ENCODE data around the gene PHF11.
"Not testable (repeated sequence)": the region's sequence is repeated elsewhere in the genome, so short reads cannot be mapped to it uniquely, and the experiment has no call there.

PHF11 gene

GRCh38 chr13:49495783-49496762, at the start of gene PHF11:
TSS of gene PHF11 (plus strand) at chr13:49495953. CDS start at chr13:49496002, 49 bp downstream.
- DNase-seq = peak; percentile 4

GRCh38 chr13:49446473-49446872, 49.3 kb upstream of the PHF11 start:
- DNase-seq = no peak

GRCh38 chr13:49448753-49449152, 47.0 kb upstream of the PHF11 start:
- DNase-seq = no peak

GRCh38 chr13:49450105-49450819, 45.5 kb upstream of the PHF11 start:
- DNase-seq = no peak

- no peak for DNase-seq
Measured at GRCh38 chr13:49452725-49453457, 42.9 kb upstream of the PHF11 start.

- no peak for DNase-seq
Measured at GRCh38 chr13:49453465-49453864, 42.3 kb upstream of the PHF11 start.

GRCh38 chr13:49454388-49455006, 41.3 kb upstream of the PHF11 start:
- DNase-seq = no peak

- DNase-seq = no peak
Measured at GRCh38 chr13:49455007-49455398, 40.8 kb upstream of the PHF11 start.

- DNase-seq = no peak
Measured at GRCh38 chr13:49456156-49456555, 39.6 kb upstream of the PHF11 start.

GRCh38 chr13:49457221-49457620, 38.5 kb upstream of the PHF11 start:
- DNase-seq = no peak

- DNase-seq = no peak
Measured at GRCh38 chr13:49459580-49459979, 36.2 kb upstream of the PHF11 start.

GRCh38 chr13:49464085-49464484, 31.7 kb upstream of the PHF11 start:
- no peak for DNase-seq

- DNase-seq = no peak
Measured at GRCh38 chr13:49464621-49465325, 31.0 kb upstream of the PHF11 start.

- DNase-seq = no peak
Measured at GRCh38 chr13:49466292-49466838, 29.4 kb upstream of the PHF11 start.

GRCh38 chr13:49472186-49472585, 23.6 kb upstream of the PHF11 start:
- DNase-seq = no peak

GRCh38 chr13:49476529-49476928, 19.2 kb upstream of the PHF11 start:
- no peak for DNase-seq

GRCh38 chr13:49481788-49482187, 14.0 kb upstream of the PHF11 start:
- no peak for DNase-seq

- no peak for DNase-seq
Measured at GRCh38 chr13:49488563-49488962, 7.2 kb upstream of the PHF11 start.

GRCh38 chr13:49494645-49495044, 1.1 kb upstream of the PHF11 start:
- DNase-seq = no peak

- not testable (repeated sequence) for DNase-seq
Measured at GRCh38 chr13:49496837-49497236, 1.1 kb downstream of the PHF11 start.

- DNase-seq = no peak
Measured at GRCh38 chr13:49497272-49497671, 1.5 kb downstream of the PHF11 start.

GRCh38 chr13:49498206-49498605, 2.5 kb downstream of the PHF11 start:
- DNase-seq = no peak
